ENCODE data around the gene SLC10A3.
A peak's percentile ranks its signal among the peaks of the same experiment; 100 is the strongest.
"Not testable (repeated sequence)": the region's sequence is repeated elsewhere in the genome, so short reads cannot be mapped to it uniquely, and the experiment has no call there.

SLC10A3 gene

GRCh38 chrX:154502098-154502497 lies 11.7 kb upstream of the SLC10A3 start (continued):
- no peak for TF ChIP-seq ZBTB11 (tag by site-specific recombination; conservative IDR thresholded peaks at IDR 0.05; ENCODE audit: low read depth)

GRCh38 chrX:154501423-154501822 lies 11.0 kb upstream of the SLC10A3 start:
- peak; percentile 56; the same call in 1 of the 2 replicates for TF ChIP-seq KLF1 (tag by site-specific recombination; IDR thresholded peaks at IDR 0.05)
- CTCF ChIA-PET = interaction anchor here (0.7 to 1.2 kb wide), 3 partner anchors 14 to 16 kb away, joined by 3 to 5 read pairs (median 3); no protein-coding TSS in a partner anchor
- H3K27ac ChIP-seq (ENCODE audit: extremely low read depth, low read depth, low read length); POLR2A ChIA-PET; H3K4me1 ChIP-seq (ENCODE audit: control insufficient read depth, insufficient read depth, low read length); H3K4me3 ChIP-seq (ENCODE audit: low read depth, low read length); H3K9me3 ChIP-seq (ENCODE audit: control insufficient read depth, insufficient read depth, low read depth, low read length); H3K36me3 ChIP-seq (ENCODE audit: control insufficient read depth in 2 of 2, insufficient read depth in 1 of 2, low read length in 2 of 2): not testable (repeated sequence)

- H3K4me3 ChIP-seq (ENCODE audit: low read depth, low read length); H3K9me3 ChIP-seq (ENCODE audit: control insufficient read depth, insufficient read depth, low read depth, low read length); H3K4me1 ChIP-seq (ENCODE audit: control insufficient read depth, insufficient read depth, low read length); H3K27ac ChIP-seq (ENCODE audit: extremely low read depth, low read depth, low read length); CTCF ChIA-PET; H3K36me3 ChIP-seq (ENCODE audit: control insufficient read depth in 2 of 2, insufficient read depth in 1 of 2, low read length in 2 of 2): not testable (repeated sequence)
- POLR2A ChIA-PET = interaction anchor here (0.7 to 1.1 kb wide), 2 partner anchors 10 to 126 kb away, joined by 3 to 4 read pairs; partner anchors contain the start of gene UBL4A
- peak; percentile 64 for TF ChIP-seq PRDM10 (tag by site-specific recombination; IDR thresholded peaks at IDR 0.05)
These were observed 6.2 kb upstream of the SLC10A3 start for GRCh38 chrX:154496591-154497137.

- Histone ChIP-seq H3K4me3 (ENCODE audit: low read depth, low read length) (no peak overlapping the region), H3K4me1 (ENCODE audit: control insufficient read depth, insufficient read depth, low read length) (no peaks in the 10 kb centered on the region), H3K27ac (ENCODE audit: extremely low read depth, low read depth, low read length) (no peak overlapping the region), H3K9me3 (ENCODE audit: control insufficient read depth, insufficient read depth, low read depth, low read length) (no peaks in the 10 kb centered on the region; the same call in 1 of the 2 replicates), H3K36me3 (ENCODE audit: control insufficient read depth in 2 of 2, insufficient read depth in 1 of 2, low read length in 2 of 2) (no peaks in the 10 kb centered on the region)
- TF ChIP-seq ZNF830 (tag by site-specific recombination; IDR thresholded peaks at IDR 0.05; ENCODE audit: low read depth) = no peak
- TF ChIP-seq ZNF580 (tag by site-specific recombination; IDR thresholded peaks at IDR 0.05) = no peak
- no peak for TF ChIP-seq ZNF776 (tag by site-specific recombination; IDR thresholded peaks at IDR 0.05; ENCODE audit: borderline replicate concordance)
- no peak for TF ChIP-seq ZNF639 (tag by site-specific recombination; IDR thresholded peaks at IDR 0.05)
- no peak for TF ChIP-seq ZNF654 (tag by site-specific recombination; IDR thresholded peaks at IDR 0.05; ENCODE audit: low read depth)
- no peak for TF ChIP-seq ZNF510 (tag by site-specific recombination; IDR thresholded peaks at IDR 0.05; ENCODE audit: insufficient replicate concordance)
- TF ChIP-seq OSR2 (tag by site-specific recombination; IDR thresholded peaks at IDR 0.05) = no peak
- no peak for TF ChIP-seq OVOL3 (tag by site-specific recombination; IDR thresholded peaks at IDR 0.05)
- no peak for TF ChIP-seq KLF10 (tag by site-specific recombination; IDR thresholded peaks at IDR 0.05)
- no peak for TF ChIP-seq YY2 (tag by site-specific recombination; IDR thresholded peaks at IDR 0.05)
- no peak for TF ChIP-seq ZNF473 (tag by site-specific recombination; IDR thresholded peaks at IDR 0.05)
- TF ChIP-seq ZNF692 (tag by site-specific recombination; IDR thresholded peaks at IDR 0.05) = no peak
- ChIA-PET CTCF (interaction anchor here (0.6 kb wide), 1 partner anchor 764 kb away, joined by 4 read pairs; no protein-coding TSS in a partner anchor), POLR2A (interaction anchor here (0.6 to 1.1 kb wide), 2 partner anchors 18 to 124 kb away, joined by 3 to 4 read pairs; no protein-coding TSS in a partner anchor)
These were observed 5.1 kb upstream of the SLC10A3 start for GRCh38 chrX:154495472-154495922.

All from HEK293 (cell line).